Pancreas (tissue), 10 donors: Measurements from ENCODE around the gene PELO. TPM values are rescaled to one million over a fixed set of nuclear protein-coding genes. Genes with fewer than 3 reads are reported as not detected.

Experiments used
- ATAC-seq, 4 donors: fragments of 200-7000 bp; cut with Tn5 transposase; one replicate each; pipeline versions ENCODE4 v1.8.0 to v1.9.1; 2020; ENCODE audit warnings: mild to moderate bottlenecking in 4 of 4, moderate library complexity in 4 of 4
- DNase-seq, 6 donors: peaks; one replicate each; pipeline ENCODE4 v3.0.0-alpha.2; 2020
- FAIRE-seq: peaks from 2 replicates; lab custom pipeline; 2012; peaks lifted over from hg19 to GRCh38; lab: Jason Lieb, UNC
- H3K27ac ChIP-seq, 4 donors: fragments of 200-600 bp; sonication (generic); 1 replicate in 3 of 4; 2 replicates in 1 of 4; pipeline versions ENCODE4 v1.5.0 to v1.8.0; 2020
- H3K27me3 ChIP-seq, 4 donors: fragments of 200-600 bp; one replicate each; pipeline ENCODE4 v1.8.0; 2021
- H3K36me3 ChIP-seq, 3 donors: fragments of 200-600 bp; sonication (generic) in 1 of 3; one replicate each; pipeline versions ENCODE4 v1.5.0 to v1.8.0; 2020 to 2021
- H3K4me1 ChIP-seq, 3 donors: fragments of 200-600 bp; one replicate each; pipeline ENCODE4 v1.8.0; 2021
- H3K4me3 ChIP-seq, 4 donors: fragments of 200-600 bp; sonication (generic) in 2 of 4; one replicate each; pipeline versions ENCODE4 v1.5.0 to v1.8.0; 2020 to 2021
- H3K9me3 ChIP-seq, 4 donors: fragments of 200-600 bp; one replicate each; pipeline ENCODE4 v1.8.0; 2021
- WGBS, 2 donors: extraction: QIAGEN DNeasy Blood & Tissue Kit; methylation state at CpG; one replicate each; pipeline ENCODE4 v1.1.7; 2013; 5-methylcytosine and 5-hydroxymethylcytosine counted together
- intact Hi-C, 3 donors: fragments of 100-400 bp; cut with DNase I; formaldehyde crosslinking; loops; one replicate each; pipeline versions ENCODE4 v1.11.1 to v1.14.2; 2022
- polyA plus RNA-seq, 2 donors: library from polyadenylated mRNA; stranded (reverse); fragments of 200-250 nt; gene quantifications; one replicate each; pipeline ENCODE4 v1.2.3, GENCODE V29; 2013
- total RNA-seq, 6 donors: library from RNA; stranded (reverse); fragmentation: NEBNext Ultra II Directional in 4 of 6; extraction: Animal tissue kit (Norgen Biotek cat#: 25700) in 4 of 6; gene quantifications; one replicate each; pipeline versions ENCODE4 v1.2.1 to v1.2.4, GENCODE V29; 2021 to 2023
- TF ChIP-seq, protein P1 (sequence below), 4 donors: fragments of 200-600 bp; sonication (generic) in 3 of 4; IDR thresholded peaks; one replicate each; pipeline versions ENCODE4 v1.5.0 to v1.8.0; 2021; ENCODE audit warnings: antibody characterized with exemption in 4 of 4
- donor health status: healthy with polysubstance abuse.
- donor health status: DM: no; HTN: no; CAD: no; lungs with moderate emphysema.
- donor health status: DM: no; HTN: no; CAD: no.
- donor health status: control.
- donor health status: control.
- donor health status: Bipolar disorder and iron deficiency.
- donor health status: DM: yes; HTN: yes; CAD: no.
- donor health status: DM: no; HTN: no; CAD: no.
- donor health status: DM: no; HTN: no; CAD: no.
- donor health status: DM: yes; HTN: yes; CAD: no.

PELO gene
- total and polyA plus RNA-seq, 8 donors, result 2.0 to 12.2 (median 7.0) TPM

DNA sequence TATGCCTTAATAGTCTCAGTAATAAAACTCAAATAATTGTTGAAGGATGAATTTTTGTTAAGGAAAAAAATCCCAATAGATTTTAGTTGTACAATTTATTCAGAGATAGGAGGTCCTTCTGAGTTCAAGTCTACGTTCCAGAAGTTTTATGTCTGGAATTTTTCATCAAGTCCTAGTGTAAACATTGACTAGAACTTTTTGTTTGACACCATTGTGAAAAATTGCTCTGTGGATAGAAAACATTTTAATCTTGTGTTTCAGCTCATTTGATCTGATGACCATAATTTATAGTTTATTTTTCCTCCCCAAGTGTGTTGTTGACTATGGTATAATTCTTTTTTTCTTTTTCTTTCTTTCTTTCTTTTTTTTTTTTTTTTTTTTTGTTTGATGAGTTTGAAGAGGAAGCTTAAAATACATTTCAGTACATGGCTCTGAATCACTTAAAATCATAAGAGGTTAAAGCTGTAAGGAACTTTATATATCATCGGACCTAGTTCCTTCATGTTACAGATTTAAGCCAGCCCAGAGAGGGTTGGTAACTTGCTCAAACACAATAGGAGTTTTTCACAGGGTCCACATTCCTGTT, 20.7 kb downstream of the PELO start:
- WGBS, 2 donors, result 53 to 68% methylated on average over 2 of the region's 2 CpGs
- H3K36me3 ChIP-seq, result no peaks in the 10 kb centered on the region
- no peak overlapping the region for H3K27ac ChIP-seq
- H3K4me3 ChIP-seq, result no peak overlapping the region
- peak; percentile 85 for FAIRE-seq
- no peaks in the 10 kb centered on the region for H3K9me3 ChIP-seq
- peaks cover 0 to 3% (median 0%) of the 10 kb centered on the region in 3 donors for H3K4me1 ChIP-seq
- DNase-seq, result no peak
- no peaks in the 10 kb centered on the region for H3K27me3 ChIP-seq
- intact Hi-C loops, result no loop called here
- peak in 1 of 4 donors; percentile 42 for ATAC-seq
- TF ChIP-seq, protein P1, sequence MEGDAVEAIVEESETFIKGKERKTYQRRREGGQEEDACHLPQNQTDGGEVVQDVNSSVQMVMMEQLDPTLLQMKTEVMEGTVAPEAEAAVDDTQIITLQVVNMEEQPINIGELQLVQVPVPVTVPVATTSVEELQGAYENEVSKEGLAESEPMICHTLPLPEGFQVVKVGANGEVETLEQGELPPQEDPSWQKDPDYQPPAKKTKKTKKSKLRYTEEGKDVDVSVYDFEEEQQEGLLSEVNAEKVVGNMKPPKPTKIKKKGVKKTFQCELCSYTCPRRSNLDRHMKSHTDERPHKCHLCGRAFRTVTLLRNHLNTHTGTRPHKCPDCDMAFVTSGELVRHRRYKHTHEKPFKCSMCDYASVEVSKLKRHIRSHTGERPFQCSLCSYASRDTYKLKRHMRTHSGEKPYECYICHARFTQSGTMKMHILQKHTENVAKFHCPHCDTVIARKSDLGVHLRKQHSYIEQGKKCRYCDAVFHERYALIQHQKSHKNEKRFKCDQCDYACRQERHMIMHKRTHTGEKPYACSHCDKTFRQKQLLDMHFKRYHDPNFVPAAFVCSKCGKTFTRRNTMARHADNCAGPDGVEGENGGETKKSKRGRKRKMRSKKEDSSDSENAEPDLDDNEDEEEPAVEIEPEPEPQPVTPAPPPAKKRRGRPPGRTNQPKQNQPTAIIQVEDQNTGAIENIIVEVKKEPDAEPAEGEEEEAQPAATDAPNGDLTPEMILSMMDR (IDR thresholded peaks at IDR 0.05), result no peak

DNA sequence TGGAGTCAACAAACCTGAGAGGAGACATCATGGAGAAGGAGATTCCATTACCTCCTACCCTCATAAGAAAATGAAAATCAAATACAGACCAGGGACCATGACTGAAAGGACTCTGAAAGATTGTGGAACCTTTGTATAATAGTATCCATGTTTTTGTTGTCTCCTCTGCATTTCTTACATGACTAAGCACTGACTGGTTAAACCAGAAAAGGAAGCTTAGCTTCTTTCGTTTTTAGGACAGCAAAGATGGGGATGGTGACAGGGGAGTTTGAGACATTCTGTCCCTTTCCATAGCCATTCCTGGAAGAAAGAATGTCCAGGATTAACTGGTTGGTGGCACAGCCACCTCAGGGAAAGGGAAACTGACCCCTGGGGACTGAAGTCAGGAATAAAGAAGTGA, 22.2 kb downstream of the PELO start:
- Histone ChIP-seq H3K36me3 (no peaks in the 10 kb centered on the region), H3K4me1 (no peaks in the 10 kb centered on the region), H3K27me3 (no peaks in the 10 kb centered on the region), H3K27ac (no peak overlapping the region), H3K4me3 (no peak overlapping the region), H3K9me3 (no peaks in the 10 kb centered on the region)
- ATAC-seq (peak in 1 of 4 donors; percentile 20), DNase-seq (no peak), FAIRE-seq (no peak)
- WGBS, 2 donors, result 67 to 77% methylated on average over 1 of the region's 1 CpG
- intact Hi-C loops, result no loop called here
- TF ChIP-seq, protein P1 (IDR thresholded peaks at IDR 0.05), result no peak

DNA sequence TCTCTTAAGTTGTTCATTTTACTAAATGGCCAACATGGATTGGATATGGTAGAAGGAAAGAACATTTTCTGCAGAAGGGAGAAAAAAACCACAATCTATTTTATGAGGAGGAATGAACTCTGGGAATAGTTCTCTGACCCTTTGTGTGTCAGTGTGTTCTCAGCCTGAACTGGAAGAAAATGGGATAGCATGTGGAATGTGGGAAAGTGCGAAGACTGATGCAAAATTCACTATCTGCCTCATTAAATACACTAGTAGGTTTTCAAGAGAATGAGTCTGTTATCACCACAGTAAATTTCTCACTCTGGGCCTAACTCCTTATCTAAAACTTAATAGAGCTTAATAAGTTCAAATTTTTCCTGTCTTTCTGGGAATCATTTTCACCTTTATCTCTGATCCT, 22.7 kb downstream of the PELO start:
- no peak overlapping the region for H3K27ac ChIP-seq
- H3K9me3 ChIP-seq, result no peaks in the 10 kb centered on the region
- no peak for DNase-seq
- no peak for FAIRE-seq
- H3K4me1 ChIP-seq, result no peaks in the 10 kb centered on the region
- no peaks in the 10 kb centered on the region for H3K27me3 ChIP-seq
- TF ChIP-seq, protein P1 (IDR thresholded peaks at IDR 0.05), result no peak
- ATAC-seq, result no peak
- H3K4me3 ChIP-seq, result no peak overlapping the region
- intact Hi-C loops, result no loop called here
- no peaks in the 10 kb centered on the region for H3K36me3 ChIP-seq
- WGBS, 2 donors, result 46 to 100% methylated on average over 1 of the region's 1 CpG

DNA sequence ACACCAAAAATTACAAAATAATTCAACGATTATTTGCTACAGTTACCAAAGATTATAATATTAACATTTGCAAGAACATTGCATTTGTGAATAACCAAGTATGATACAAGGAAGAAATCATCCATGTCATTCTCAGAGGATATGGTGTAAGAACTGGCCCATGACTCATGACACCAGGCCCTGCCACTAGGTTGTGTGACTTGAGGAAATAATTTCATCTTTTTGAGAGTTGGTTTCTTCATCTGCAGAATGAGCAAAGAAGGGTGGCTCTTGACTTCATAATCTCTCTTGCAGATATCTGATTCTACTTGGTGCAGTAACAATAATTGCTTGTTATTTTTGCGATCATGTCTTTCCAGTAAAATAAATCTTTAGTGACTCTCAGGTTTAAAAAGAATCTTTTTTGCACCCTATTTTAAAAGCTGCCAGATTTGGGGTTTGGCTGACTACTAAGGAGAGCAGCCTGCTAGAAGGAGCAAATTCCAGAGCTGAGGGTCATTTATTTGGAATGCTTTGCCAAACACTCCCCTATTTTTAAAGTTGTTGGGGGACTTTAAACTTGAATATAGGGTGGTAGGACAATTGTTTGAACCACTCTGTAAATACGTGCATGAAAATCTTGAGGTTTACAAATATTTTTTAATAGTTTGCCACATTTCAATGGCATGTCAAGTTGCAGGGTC, 23.5 kb downstream of the PELO start:
- no peaks in the 10 kb centered on the region for H3K36me3 ChIP-seq
- no peaks in the 10 kb centered on the region for H3K27me3 ChIP-seq
- H3K27ac ChIP-seq, result no peak overlapping the region
- no peak for FAIRE-seq
- 66 to 86% methylated on average over 3 of the region's 3 CpGs for WGBS, 2 donors
- no peak for DNase-seq
- no peaks in the 10 kb centered on the region for H3K4me1 ChIP-seq
- intact Hi-C loops, result no loop called here
- no peak overlapping the region for H3K4me3 ChIP-seq
- no peaks in the 10 kb centered on the region for H3K9me3 ChIP-seq
- peak in 2 of 4 donors; percentile 27 to 67 for ATAC-seq
- TF ChIP-seq, protein P1 (IDR thresholded peaks at IDR 0.05), result no peak
